ENCODE results near the gene RNF125. TPM values are rescaled to one million over a fixed set of nuclear protein-coding genes. Genes with fewer than 3 reads are reported as not detected.

The RNF125 gene
- total and polyA plus RNA-seq, 2 experiments from 2014 or later = 11.4 to 29.2 TPM

- Histone ChIP-seq H3K36me3 (ENCODE audit: insufficient read depth) (no peaks in the 10 kb centered on the region), H2AFZ (no peak overlapping the region; the same call in 1 of the 2 replicates), H3K79me2 (replicated peaks; ENCODE audit: insufficient read depth) (no peaks in the 10 kb centered on the region), H3F3A (replicated peaks; ENCODE audit: low read depth) (no peaks in the 10 kb centered on the region), H3K27ac (ENCODE audit: low read depth) (no peak overlapping the region; the same call in 1 of the 2 replicates), H3K9me2 (ENCODE audit: insufficient read depth) (no peaks in the 10 kb centered on the region), H3K4me3 (no peak overlapping the region), H3K4me1 (ENCODE audit: insufficient read depth) (0 out of 2 replicates have a peak, but pooled peaks cover 4% of the 10 kb centered on the region), H4K20me1 (replicated peaks; ENCODE audit: insufficient read depth) (no peaks in the 10 kb centered on the region), H3K4me2 (no peak overlapping the region), H3K27me3 (ENCODE audit: insufficient read depth) (no peaks in the 10 kb centered on the region)
- Mint-ChIP-seq H3K27me3 (ENCODE audit: insufficient read depth, low read depth, poor library complexity) (peaks cover 3% of the 10 kb centered on the region), H3K27ac (peak overlapping the region; percentile 77), H3K4me1 (peaks cover 8% of the 10 kb centered on the region), H3K36me3 (ENCODE audit: low read depth) (no peaks in the 10 kb centered on the region), H3K4me3 (no peak overlapping the region), H3K9me3 (no peaks in the 10 kb centered on the region; the same call in 1 of the 3 replicates)
- ATAC-seq (peak; percentile 71), DNase-seq (ENCODE audit: low spot score) (peak; percentile 20)
- TF ChIP-seq, protein P1, sequence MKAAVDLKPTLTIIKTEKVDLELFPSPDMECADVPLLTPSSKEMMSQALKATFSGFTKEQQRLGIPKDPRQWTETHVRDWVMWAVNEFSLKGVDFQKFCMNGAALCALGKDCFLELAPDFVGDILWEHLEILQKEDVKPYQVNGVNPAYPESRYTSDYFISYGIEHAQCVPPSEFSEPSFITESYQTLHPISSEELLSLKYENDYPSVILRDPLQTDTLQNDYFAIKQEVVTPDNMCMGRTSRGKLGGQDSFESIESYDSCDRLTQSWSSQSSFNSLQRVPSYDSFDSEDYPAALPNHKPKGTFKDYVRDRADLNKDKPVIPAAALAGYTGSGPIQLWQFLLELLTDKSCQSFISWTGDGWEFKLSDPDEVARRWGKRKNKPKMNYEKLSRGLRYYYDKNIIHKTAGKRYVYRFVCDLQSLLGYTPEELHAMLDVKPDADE (IDR thresholded peaks at IDR 0.05) = no peak
- TF ChIP-seq EZH2 (IDR thresholded peaks at IDR 0.05; ENCODE audit: low read depth, unreplicated experiment) (no peak), CTCF (conservative IDR thresholded peaks at IDR 0.05; ENCODE audit: low read depth in 2 of 2) (no peak), ZNF114 (CRISPR knock-in tag; IDR thresholded peaks at IDR 0.05) (no peak), JUNB (IDR thresholded peaks at IDR 0.05; ENCODE audit: unreplicated experiment) (no peak), NANOG (IDR thresholded peaks at IDR 0.05; ENCODE audit: borderline replicate concordance) (no peak), POLR2AphosphoS5 (IDR thresholded peaks at IDR 0.05; ENCODE audit: low read depth) (no peak), CREB1 (CRISPR knock-in tag; IDR thresholded peaks at IDR 0.05; ENCODE audit: low read depth) (no peak), EZH2phosphoT487 (IDR thresholded peaks at IDR 0.05; ENCODE audit: unreplicated experiment) (no peak)
Measured at GRCh38 chr18:32010124-32010721, 8.4 kb upstream of the RNF125 start.

DNA sequence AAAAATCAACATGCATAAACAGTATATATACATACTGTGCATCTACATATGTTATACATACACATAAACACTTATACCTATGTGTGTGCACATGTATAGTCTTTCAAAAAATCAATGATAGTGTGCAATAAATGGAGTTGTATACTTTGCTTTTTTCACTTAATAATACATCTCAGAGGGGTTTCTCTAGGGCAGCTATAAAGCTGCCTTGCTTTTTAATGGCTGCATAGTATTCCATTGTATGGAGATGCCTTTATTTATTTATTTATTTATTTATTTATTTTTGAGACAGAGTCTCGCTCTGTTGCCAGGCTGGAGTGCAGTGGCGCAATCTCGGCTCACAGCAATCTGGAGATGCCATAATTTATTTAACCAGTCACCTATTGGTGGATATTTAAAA, 7.4 kb upstream of the RNF125 start:
- Histone ChIP-seq H3K36me3 (ENCODE audit: insufficient read depth) (no peaks in the 10 kb centered on the region), H3F3A (replicated peaks; ENCODE audit: low read depth) (no peaks in the 10 kb centered on the region), H3K27ac (ENCODE audit: low read depth) (no peak overlapping the region), H3K4me2 (no peak overlapping the region), H4K20me1 (replicated peaks; ENCODE audit: insufficient read depth) (no peaks in the 10 kb centered on the region), H3K4me1 (ENCODE audit: insufficient read depth) (0 out of 2 replicates have a peak, but pooled peaks cover 4% of the 10 kb centered on the region), H3K27me3 (ENCODE audit: insufficient read depth) (no peaks in the 10 kb centered on the region), H3K9me2 (ENCODE audit: insufficient read depth) (no peaks in the 10 kb centered on the region), H2AFZ (no peak overlapping the region), H3K79me2 (replicated peaks; ENCODE audit: insufficient read depth) (no peaks in the 10 kb centered on the region), H3K4me3 (no peak overlapping the region)
- Mint-ChIP-seq H3K27ac (no peak overlapping the region), H3K36me3 (ENCODE audit: low read depth) (no peaks in the 10 kb centered on the region), H3K4me1 (peaks cover 8% of the 10 kb centered on the region), H3K4me3 (no peak overlapping the region), H3K9me3 (no peaks in the 10 kb centered on the region; the same call in 1 of the 3 replicates), H3K27me3 (ENCODE audit: insufficient read depth, low read depth, poor library complexity) (peaks cover 3% of the 10 kb centered on the region)
- ATAC-seq (no peak), DNase-seq (ENCODE audit: low spot score) (no peak)
- TF ChIP-seq ZNF114 (CRISPR knock-in tag; IDR thresholded peaks at IDR 0.05) (no peak), CREB1 (CRISPR knock-in tag; IDR thresholded peaks at IDR 0.05; ENCODE audit: low read depth) (no peak), NANOG (IDR thresholded peaks at IDR 0.05; ENCODE audit: borderline replicate concordance) (no peak), CTCF (conservative IDR thresholded peaks at IDR 0.05; ENCODE audit: low read depth in 2 of 2) (no peak), JUNB (IDR thresholded peaks at IDR 0.05; ENCODE audit: unreplicated experiment) (no peak), EZH2phosphoT487 (IDR thresholded peaks at IDR 0.05; ENCODE audit: unreplicated experiment) (no peak), ZNF331 (CRISPR knock-in tag; IDR thresholded peaks at IDR 0.05; ENCODE audit: low read depth) (no peak), STAT1 (IDR thresholded peaks at IDR 0.05; ENCODE audit: unreplicated experiment) (no peak), REST (IDR thresholded peaks at IDR 0.05; ENCODE audit: unreplicated experiment) (no peak)
- TF ChIP-seq, protein P1 (IDR thresholded peaks at IDR 0.05) = no peak

All from GM23338 (cell line).